Measurements from ENCODE around the gene CAPN10. TPM values are rescaled to one million over a fixed set of nuclear protein-coding genes. Genes with fewer than 3 reads are reported as not detected.

Gene CAPN10
- total RNA-seq, 1 donor from 2014 or later: 48.4 TPM

DNA sequence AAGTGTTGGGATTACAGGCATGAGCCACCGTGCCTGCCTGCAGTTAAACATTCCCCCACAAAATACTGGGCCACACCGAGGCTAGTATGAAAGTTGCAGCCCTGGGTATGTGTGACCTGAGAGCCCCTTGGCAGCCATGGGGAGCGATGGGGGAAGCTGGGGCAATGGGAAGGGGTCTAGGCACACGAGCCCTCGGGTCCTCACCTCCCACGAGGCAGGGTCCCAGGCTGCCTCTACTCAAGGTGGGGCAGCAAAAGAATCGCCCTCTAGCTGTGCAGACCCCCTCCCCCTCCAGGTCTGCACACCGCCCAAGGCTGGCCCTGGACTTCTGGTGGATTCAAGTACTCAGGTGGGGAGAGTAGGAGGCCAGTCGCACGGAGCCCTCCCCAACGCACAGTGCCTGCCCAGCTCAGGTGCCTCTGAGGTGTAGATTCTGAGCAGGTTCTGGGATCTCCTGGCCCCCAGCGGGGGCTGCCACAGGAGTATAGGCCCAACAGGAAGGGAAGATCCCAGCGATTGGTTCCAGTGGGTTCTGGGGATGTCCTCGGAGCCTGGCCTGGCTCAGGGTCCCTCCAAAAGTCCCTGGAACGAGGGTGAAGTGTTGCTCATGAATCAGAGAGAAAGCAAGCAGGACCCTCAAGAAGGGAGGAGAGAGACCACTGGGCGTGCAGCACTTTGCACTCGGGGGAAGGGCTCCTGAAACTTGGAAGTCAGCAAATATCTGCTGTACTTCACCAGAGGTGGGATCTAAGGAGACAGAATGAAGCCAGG lies 41.4 kb downstream of the CAPN10 start:
- intact Hi-C loops (cut with micrococcal nuclease): loop anchor here (10.0 kb wide), 1 partner anchor 687 kb away; the partner anchor contains the start of genes HDLBP and SEPTIN2
- no peak overlapping the region for H3K4me3 Mint-ChIP-seq
- peaks cover 33% of the 10 kb centered on the region for H3K4me1 Mint-ChIP-seq
- H3K9me3 Mint-ChIP-seq: peaks cover 2% of the 10 kb centered on the region
- peak overlapping the region; percentile 34 for H3K27ac Mint-ChIP-seq
- no peaks in the 10 kb centered on the region for H3K27me3 Mint-ChIP-seq
- DNase-seq: no peak
- peaks cover 14% of the 10 kb centered on the region for H3K36me3 Mint-ChIP-seq (ENCODE audit: low read depth)

- H3K36me3 Mint-ChIP-seq (ENCODE audit: low read depth): peaks cover 20% of the 10 kb centered on the region
- intact Hi-C loops (cut with micrococcal nuclease): loop anchor here (10.0 kb wide), 1 partner anchor 686 kb away; the partner anchor contains the start of genes HDLBP and SEPTIN2
- no peak overlapping the region for H3K4me3 Mint-ChIP-seq
- H3K4me1 Mint-ChIP-seq: peaks cover 30% of the 10 kb centered on the region
- H3K9me3 Mint-ChIP-seq: peaks cover 7% of the 10 kb centered on the region
- no peak for DNase-seq
- no peak overlapping the region for H3K27ac Mint-ChIP-seq
- H3K27me3 Mint-ChIP-seq: no peaks in the 10 kb centered on the region
These were observed 41.9 kb downstream of the CAPN10 start for GRCh38 chr2:240628507-240628807.

DNA sequence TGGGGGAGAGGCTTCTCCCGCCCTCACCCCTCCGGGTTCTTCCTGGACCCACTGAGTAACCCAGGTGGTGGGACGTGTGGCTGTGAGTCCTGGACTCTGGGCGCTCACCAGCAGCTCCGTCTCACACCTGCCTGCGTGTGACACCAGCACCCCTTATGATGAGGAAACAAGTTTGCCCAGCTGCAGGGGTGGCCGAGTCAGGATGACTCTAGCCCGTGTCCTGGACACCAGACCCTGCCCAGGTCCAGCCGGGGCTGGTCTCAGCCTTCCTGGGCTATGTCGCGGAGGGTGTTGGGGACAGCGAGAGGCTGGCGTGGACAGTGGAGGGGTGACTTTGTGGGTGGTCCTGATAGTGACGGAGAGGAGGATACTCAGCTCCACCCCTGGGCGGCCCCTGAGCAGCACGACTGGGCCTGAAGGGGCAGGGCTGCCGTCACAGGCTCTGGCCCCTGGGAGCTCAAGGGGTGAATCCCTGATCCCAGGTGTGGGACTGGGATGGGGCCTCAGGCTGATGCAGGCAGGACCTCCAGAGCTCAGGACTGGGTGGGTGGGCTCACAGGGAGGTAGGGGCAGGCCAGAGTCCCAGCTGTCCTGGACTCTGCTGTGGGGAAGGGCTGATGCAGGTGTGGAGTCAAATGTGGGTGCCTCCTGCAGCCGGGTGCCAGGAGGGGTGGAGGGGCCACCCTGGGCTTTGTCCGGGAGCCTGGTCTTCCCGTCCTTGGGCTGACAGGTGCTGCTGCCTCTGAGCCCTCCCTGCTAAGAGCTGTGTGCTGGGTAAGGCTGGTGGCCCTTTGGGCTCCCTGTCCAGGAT lies 42.5 kb downstream of the CAPN10 start:
- H3K4me1 Mint-ChIP-seq: peaks cover 28% of the 10 kb centered on the region
- H3K4me3 Mint-ChIP-seq: no peak overlapping the region
- H3K36me3 Mint-ChIP-seq (ENCODE audit: low read depth): peaks cover 22% of the 10 kb centered on the region
- DNase-seq: no peak
- H3K27me3 Mint-ChIP-seq: no peaks in the 10 kb centered on the region
- H3K27ac Mint-ChIP-seq: no peak overlapping the region
- intact Hi-C loops (cut with micrococcal nuclease): loop anchor here (10.0 kb wide), 1 partner anchor 686 kb away; the partner anchor contains the start of genes HDLBP and SEPTIN2
- peaks cover 8% of the 10 kb centered on the region for H3K9me3 Mint-ChIP-seq

DNA sequence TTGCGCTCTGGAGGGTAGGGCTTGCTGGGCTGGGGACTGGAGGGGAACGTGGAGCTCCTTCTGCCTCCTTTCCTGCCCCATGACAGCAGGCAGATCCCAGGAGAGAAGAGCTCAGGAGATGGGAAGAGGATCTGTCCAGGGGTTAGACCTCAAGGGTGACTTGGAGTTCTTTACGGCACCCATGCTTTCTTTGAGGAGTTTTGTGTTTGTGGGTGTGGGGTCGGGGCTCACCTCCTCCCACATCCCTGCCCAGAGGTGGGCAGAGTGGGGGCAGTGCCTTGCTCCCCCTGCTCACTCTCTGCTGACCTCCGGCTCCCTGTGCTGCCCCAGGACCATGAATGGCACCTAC lies 43.1 kb downstream of the CAPN10 start:
- Mint-ChIP-seq H3K4me1 (peaks cover 23% of the 10 kb centered on the region), H3K27ac (no peak overlapping the region), H3K36me3 (ENCODE audit: low read depth) (peaks cover 22% of the 10 kb centered on the region), H3K4me3 (no peak overlapping the region), H3K9me3 (peaks cover 8% of the 10 kb centered on the region), H3K27me3 (no peaks in the 10 kb centered on the region)
- no peak for DNase-seq
- intact Hi-C loops (cut with micrococcal nuclease): loop anchor here (10.0 kb wide), 1 partner anchor 685 kb away; the partner anchor contains the start of genes HDLBP and SEPTIN2

GRCh38 chr2:240629968-240630770 lies 43.6 kb downstream of the CAPN10 start:
- H3K27me3 Mint-ChIP-seq: no peaks in the 10 kb centered on the region
- no peak for DNase-seq
- H3K4me1 Mint-ChIP-seq: peaks cover 17% of the 10 kb centered on the region
- H3K9me3 Mint-ChIP-seq: peaks cover 8% of the 10 kb centered on the region
- intact Hi-C loops (cut with micrococcal nuclease): loop anchor here (10.0 kb wide), 1 partner anchor 685 kb away; the partner anchor contains the start of genes HDLBP and SEPTIN2
- no peak overlapping the region for H3K4me3 Mint-ChIP-seq
- no peak overlapping the region for H3K27ac Mint-ChIP-seq
- peaks cover 22% of the 10 kb centered on the region for H3K36me3 Mint-ChIP-seq (ENCODE audit: low read depth)

DNA sequence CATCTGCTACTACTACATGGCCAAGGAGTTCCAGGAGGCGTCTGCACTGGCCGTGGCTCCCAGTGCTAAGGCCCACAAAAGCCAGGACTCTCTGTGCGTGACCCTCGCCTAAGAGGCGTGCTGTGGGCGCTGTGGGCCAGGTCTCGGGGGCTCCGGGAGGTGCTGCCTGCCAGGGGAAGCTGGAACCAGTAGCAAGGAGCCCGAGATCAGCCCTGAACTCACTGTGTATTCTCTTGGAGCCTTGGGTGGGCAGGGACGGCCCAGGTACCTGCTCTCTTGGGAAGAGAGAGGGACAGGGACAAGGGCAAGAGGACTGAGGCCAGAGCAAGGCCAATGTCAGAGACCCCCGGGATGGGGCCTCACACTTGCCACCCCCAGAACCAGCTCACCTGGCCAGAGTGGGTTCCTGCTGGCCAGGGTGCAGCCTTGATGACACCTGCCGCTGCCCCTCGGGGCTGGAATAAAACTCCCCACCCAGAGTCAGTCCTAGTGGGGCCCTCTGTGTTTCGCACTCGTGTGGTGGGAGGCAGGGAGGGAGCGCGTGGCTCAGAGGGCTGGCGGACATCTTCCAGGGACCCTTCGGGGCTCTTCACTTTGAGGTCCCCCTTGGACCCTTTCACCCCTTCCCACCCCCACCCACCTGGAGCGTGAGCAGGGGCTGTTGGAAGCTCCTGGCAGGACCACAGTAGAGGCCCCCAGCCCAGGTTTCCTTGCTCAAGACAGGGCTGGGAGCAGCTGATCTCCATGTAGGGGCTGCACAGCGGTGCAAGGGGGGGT lies 44.4 kb downstream of the CAPN10 start:
- intact Hi-C loops (cut with micrococcal nuclease): no loop called here
- Mint-ChIP-seq H3K4me1 (peaks cover 11% of the 10 kb centered on the region), H3K27me3 (no peaks in the 10 kb centered on the region), H3K27ac (no peak overlapping the region), H3K9me3 (peaks cover 8% of the 10 kb centered on the region), H3K36me3 (ENCODE audit: low read depth) (peaks cover 22% of the 10 kb centered on the region), H3K4me3 (no peak overlapping the region)
- no peak for DNase-seq

DNA sequence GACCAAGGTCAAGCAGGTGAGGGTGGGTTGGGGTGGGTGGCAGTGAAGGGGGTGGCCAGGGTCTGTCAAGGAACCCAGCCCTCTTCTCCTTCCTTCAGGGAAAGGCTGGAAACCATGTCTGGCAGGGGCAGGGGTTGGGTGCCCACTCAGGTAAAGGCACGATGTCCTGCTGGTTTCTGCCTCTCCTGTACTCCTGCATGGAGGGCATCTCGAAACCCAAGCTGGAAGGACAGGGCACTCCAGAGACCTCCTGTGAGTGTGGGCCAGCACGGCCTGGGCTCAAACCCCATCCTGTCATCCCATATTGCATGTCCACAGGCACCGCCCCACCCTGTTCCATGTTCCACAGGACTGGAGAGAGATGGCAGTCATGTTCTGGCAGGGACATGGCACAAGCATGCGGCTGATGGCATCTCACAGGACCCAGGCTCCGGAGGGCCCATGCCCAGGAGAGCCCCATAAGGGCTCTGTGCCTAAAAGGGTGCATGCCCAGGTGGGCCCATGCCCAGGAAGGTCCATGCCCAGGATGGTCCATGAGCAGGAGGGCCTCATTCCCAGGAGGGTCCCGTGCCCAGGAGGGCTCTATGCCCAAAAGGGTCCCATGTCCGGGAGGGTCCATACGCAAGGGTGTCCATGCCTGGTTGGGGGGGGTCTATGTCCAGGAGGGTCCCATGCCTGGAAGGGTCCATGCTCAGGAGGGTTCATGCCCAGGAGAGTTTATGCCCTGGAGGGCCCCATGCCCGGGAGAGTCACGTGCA lies 45.2 kb downstream of the CAPN10 start:
- Mint-ChIP-seq H3K27me3 (no peaks in the 10 kb centered on the region), H3K4me1 (peaks cover 6% of the 10 kb centered on the region), H3K4me3 (no peak overlapping the region), H3K9me3 (peaks cover 8% of the 10 kb centered on the region), H3K27ac (no peak overlapping the region), H3K36me3 (ENCODE audit: low read depth) (peaks cover 22% of the 10 kb centered on the region)
- intact Hi-C loops (cut with micrococcal nuclease): no loop called here
- DNase-seq: no peak

DNA sequence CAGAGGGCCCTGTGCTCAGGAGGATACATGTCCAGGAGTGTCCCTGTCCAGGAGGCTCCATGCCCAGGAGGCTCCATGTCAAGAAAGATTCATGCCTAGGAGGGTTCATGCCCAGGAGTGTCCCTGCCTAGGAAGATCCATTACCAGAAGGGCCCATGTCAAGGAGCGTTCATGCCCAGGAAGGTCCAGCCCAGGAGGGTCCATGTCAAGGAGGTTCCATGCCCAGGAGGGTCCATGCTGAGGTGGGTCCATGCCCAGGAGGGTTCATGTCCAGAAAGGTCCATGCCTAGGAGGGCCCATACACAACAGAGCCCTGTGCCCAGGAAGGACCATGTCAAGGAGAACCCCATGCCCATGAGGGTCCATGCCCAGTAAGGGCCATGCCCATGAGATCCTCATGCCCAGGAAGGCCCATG lies 45.8 kb downstream of the CAPN10 start:
- H3K4me3 Mint-ChIP-seq: no peak overlapping the region
- H3K4me1 Mint-ChIP-seq: peaks cover 3% of the 10 kb centered on the region
- no peak overlapping the region for H3K27ac Mint-ChIP-seq
- DNase-seq: no peak
- H3K27me3 Mint-ChIP-seq: no peaks in the 10 kb centered on the region
- intact Hi-C loops (cut with micrococcal nuclease): no loop called here
- H3K36me3 Mint-ChIP-seq (ENCODE audit: low read depth): peaks cover 22% of the 10 kb centered on the region
- H3K9me3 Mint-ChIP-seq: peaks cover 8% of the 10 kb centered on the region

DNA sequence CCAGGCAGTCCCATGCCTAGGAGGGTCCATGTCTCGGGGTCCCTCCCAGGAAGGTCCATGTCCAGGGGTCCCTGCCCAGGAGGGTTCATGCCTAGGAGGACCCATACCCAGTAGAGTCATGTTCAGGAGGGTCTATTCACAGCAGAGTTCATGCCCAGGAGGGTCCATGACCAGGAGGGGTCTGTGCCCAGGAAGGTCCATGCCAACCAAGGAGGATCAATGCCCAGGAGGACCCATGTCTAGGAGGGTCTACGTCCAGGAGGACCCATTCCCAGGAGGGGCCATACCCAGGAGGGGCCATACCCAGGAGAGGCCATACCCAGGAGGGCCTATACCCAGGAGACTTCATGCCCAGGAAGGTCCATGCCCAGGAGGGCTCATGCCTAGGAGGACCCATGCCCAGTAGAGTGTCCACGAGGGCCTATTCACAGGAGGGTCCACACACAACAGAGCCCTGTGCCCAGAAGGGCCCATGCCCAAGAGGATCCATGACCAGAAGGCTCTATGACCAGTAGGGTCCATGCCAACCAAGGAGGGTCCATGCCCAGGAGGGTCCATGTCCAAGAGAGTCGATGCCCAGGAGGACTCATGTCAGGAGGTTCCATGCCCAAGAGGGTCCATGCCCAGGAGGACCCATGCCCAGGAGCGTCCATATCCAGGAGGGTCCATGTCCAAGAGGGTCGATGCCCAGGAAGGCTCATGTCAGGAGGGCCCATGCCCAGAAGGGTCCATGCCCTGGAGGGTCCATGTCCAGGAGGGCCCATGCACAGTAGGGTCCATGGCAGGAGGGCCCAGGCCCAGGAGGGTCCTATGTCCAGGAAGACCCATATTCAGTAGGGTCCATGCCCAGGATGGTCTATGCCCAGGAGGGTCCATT lies 48.8 kb downstream of the CAPN10 start:
- Mint-ChIP-seq H3K9me3 (peaks cover 8% of the 10 kb centered on the region), H3K27me3 (peaks cover 2% of the 10 kb centered on the region), H3K4me1 (no peaks in the 10 kb centered on the region), H3K4me3 (no peak overlapping the region), H3K36me3 (ENCODE audit: low read depth) (peaks cover 20% of the 10 kb centered on the region), H3K27ac (no peak overlapping the region)
- DNase-seq: no peak
- intact Hi-C loops (cut with micrococcal nuclease): no loop called here

DNA sequence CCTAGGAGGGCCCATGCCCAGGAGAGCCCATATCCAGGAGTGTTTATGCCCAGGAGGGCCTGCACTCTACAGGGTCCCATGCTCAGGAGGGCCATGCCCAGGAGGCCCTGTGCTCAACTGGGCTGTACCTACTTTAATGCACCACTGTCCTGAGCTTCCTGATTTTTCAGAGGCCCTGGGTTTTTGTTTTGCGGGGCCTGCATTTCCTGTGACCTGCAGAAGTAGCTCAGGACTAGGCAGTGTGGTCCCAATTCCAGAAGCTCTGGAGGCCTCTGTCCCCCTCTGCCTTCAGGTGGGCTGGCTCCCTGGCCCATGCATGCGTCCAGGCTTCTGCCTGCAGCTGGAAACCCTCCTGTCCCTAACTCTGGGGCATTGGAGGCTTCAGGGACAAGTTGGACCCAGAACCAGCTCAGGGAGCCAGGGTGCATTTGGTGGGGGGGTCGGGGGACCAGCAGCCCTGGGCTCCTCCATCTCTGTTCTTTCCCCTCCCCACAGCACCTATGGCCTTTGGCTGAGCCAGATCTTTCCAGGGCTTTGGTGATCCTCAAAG lies 49.5 kb downstream of the CAPN10 start:
- intact Hi-C loops (cut with micrococcal nuclease): no loop called here
- no peak overlapping the region for H3K4me3 Mint-ChIP-seq
- H3K9me3 Mint-ChIP-seq: peaks cover 8% of the 10 kb centered on the region
- no peaks in the 10 kb centered on the region for H3K4me1 Mint-ChIP-seq
- no peak for DNase-seq
- peaks cover 2% of the 10 kb centered on the region for H3K27me3 Mint-ChIP-seq
- peaks cover 17% of the 10 kb centered on the region for H3K36me3 Mint-ChIP-seq (ENCODE audit: low read depth)
- no peak overlapping the region for H3K27ac Mint-ChIP-seq

GRCh38 chr2:240636563-240637115 lies 50.1 kb downstream of the CAPN10 start:
- Mint-ChIP-seq H3K36me3 (ENCODE audit: low read depth) (peaks cover 16% of the 10 kb centered on the region), H3K4me3 (no peak overlapping the region), H3K9me3 (peaks cover 8% of the 10 kb centered on the region), H3K27me3 (peaks cover 2% of the 10 kb centered on the region), H3K27ac (no peak overlapping the region), H3K4me1 (no peaks in the 10 kb centered on the region)
- intact Hi-C loops (cut with micrococcal nuclease): no loop called here
- no peak for DNase-seq
